Thoracic aorta (tissue), 2 donors: ENCODE results near the gene TRIM40. TPM values are rescaled to one million over a fixed set of nuclear protein-coding genes. Genes with fewer than 3 reads are reported as not detected.

ENCODE experiments used
- ATAC-seq: fragments of 150-250 bp; one replicate; pipeline ENCODE4 v1.8.0; 2017; ENCODE audit warnings: low read depth; ENCODE audit not compliant: insufficient number of reproducible peaks, low FRiP score
- DNase-seq: peaks from one replicate; pipeline ENCODE4 v3.0.0-alpha.2; 2020; ENCODE audit warnings: low spot score
- H3K27ac ChIP-seq, 2 donors: fragments of 200-600 bp; sonication (generic); 1 replicate in 1 of 2; 2 replicates in 1 of 2; pipeline ENCODE4 v1.5.1; 2016; ENCODE audit warnings: mild to moderate bottlenecking in 2 of 2, moderate library complexity in 2 of 2
- H3K27me3 ChIP-seq: fragments of 200-600 bp; sonication (generic); replicated peaks from 2 replicates; pipeline ENCODE4 v1.6.0; 2016; ENCODE audit warnings: mild to moderate bottlenecking; ENCODE audit not compliant: insufficient read depth
- H3K36me3 ChIP-seq: fragments of 200-600 bp; sonication (generic); one replicate; pipeline ENCODE4 v1.5.1; 2016
- H3K4me1 ChIP-seq, 2 donors: fragments of 200-600 bp; sonication (generic); 1 replicate in 1 of 2; 2 replicates in 1 of 2; pipeline versions ENCODE4 v1.5.1 to v1.6.0; 2016; ENCODE audit warnings: low read depth in 2 of 2, mild to moderate bottlenecking in 1 of 2; ENCODE audit not compliant: control insufficient read depth in 1 of 2
- H3K4me3 ChIP-seq: fragments of 200-600 bp; sonication (generic); 2 replicates; pipeline ENCODE4 v1.5.1; 2016; ENCODE audit warnings: mild to moderate bottlenecking
- H3K9me3 ChIP-seq: fragments of 200-600 bp; sonication (generic); 2 replicates; pipeline ENCODE4 v1.5.1; 2016
- CTCF ChIP-seq: fragments of 200-600 bp; sonication (generic); IDR thresholded peaks from one replicate; pipeline ENCODE4 v1.5.1; 2019; ENCODE audit warnings: antibody characterized with exemption
- total RNA-seq, 2 donors: library from RNA; depleted of rRNA; stranded (reverse); fragments of >200 nt; gene quantifications; one replicate each; pipeline versions ENCODE4 v1.1.0 to v1.2.3, GENCODE V29; 2016

TRIM40 gene
- total RNA-seq, 2 donors from 2014 or later: not detected

DNA sequence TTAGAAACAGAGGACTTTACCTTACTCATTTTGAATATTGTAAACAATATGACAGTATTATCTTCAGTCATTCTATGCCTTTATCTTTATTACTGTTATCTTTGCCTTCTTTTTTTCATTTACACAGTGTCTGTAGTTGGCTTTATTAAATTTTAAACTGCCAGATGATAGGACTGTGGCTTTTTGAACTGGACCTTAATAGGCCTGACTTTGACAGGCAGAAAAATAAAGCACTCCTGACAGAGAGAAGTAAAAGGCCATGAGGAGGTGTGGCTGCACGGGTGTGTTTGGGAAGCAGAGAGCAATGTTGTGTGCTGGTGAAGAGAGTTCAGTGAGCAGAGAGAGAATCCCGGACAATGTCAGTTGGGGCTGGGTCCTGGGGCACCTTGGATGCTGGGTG lies 7.8 kb downstream of the TRIM40 start:
- ATAC-seq: no peak
- no peak for DNase-seq
- H3K4me3 ChIP-seq: no peak overlapping the region
- no peaks in the 10 kb centered on the region for H3K36me3 ChIP-seq
- H3K27ac ChIP-seq: no peak overlapping the region
- no peak for TF ChIP-seq CTCF
- no peaks in the 10 kb centered on the region for H3K9me3 ChIP-seq
- H3K27me3 ChIP-seq: no peaks in the 10 kb centered on the region
- H3K4me1 ChIP-seq: no peaks in the 10 kb centered on the region

- no peak for TF ChIP-seq CTCF
- Histone ChIP-seq H3K27ac (no peak overlapping the region), H3K27me3 (no peaks in the 10 kb centered on the region), H3K4me1 (no peaks in the 10 kb centered on the region), H3K9me3 (no peaks in the 10 kb centered on the region), H3K36me3 (no peaks in the 10 kb centered on the region), H3K4me3 (no peak overlapping the region)
- DNase-seq (no peak), ATAC-seq (no peak)
Observed at GRCh38 chr6:30144811-30145210, 8.9 kb downstream of the TRIM40 start.

- H3K4me1 ChIP-seq: no peaks in the 10 kb centered on the region
- no peaks in the 10 kb centered on the region for H3K36me3 ChIP-seq
- H3K4me3 ChIP-seq: no peak overlapping the region
- ATAC-seq: no peak
- no peak overlapping the region for H3K27ac ChIP-seq
- no peak for TF ChIP-seq CTCF
- no peak for DNase-seq
- H3K9me3 ChIP-seq: no peaks in the 10 kb centered on the region
- no peaks in the 10 kb centered on the region for H3K27me3 ChIP-seq
Observed at GRCh38 chr6:30145818-30146217, 9.9 kb downstream of the TRIM40 start.

DNA sequence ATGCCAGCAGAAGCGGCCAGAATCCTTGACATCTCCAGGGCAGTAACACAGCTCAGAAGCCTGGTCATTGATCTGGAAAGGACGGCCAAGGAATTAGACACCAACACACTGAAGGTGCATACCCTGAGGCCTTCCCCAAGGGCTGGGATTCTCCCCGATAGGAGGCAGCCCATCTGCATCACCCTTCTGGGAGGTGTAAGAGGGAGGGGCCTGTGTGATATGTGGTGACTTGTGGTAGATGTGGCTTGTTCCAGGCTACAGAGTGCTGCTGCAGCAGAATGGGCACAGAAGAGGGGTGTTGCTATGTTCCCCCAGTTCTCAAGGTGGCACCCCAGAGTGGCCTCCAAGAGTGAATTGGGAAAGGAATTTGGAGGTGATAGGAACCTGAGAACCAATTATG lies 11.2 kb downstream of the TRIM40 start:
- Histone ChIP-seq H3K27ac (no peak overlapping the region), H3K27me3 (no peaks in the 10 kb centered on the region), H3K4me3 (no peak overlapping the region), H3K9me3 (no peaks in the 10 kb centered on the region), H3K36me3 (no peaks in the 10 kb centered on the region), H3K4me1 (no peaks in the 10 kb centered on the region)
- DNase-seq (no peak), ATAC-seq (no peak)
- no peak for TF ChIP-seq CTCF

DNA sequence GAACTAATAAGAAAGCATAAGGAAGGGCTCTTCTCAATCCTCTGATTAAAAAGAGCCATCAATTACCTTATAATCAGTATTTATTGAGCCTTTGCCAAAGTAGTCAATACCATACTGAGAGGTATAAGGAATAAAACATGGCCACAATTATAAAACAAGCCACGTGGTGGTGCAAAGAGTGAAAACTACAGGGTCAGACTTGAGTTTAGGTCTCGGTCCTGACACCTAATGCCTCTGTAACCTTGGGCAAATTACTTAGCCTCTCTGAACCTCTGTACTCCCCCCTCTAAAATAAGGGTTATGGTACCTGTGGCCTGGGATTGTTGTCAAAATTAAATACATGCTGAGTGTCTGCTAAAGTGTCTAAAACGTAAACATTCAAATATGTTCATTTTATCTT lies 13.3 kb downstream of the TRIM40 start:
- no peak for ATAC-seq
- Histone ChIP-seq H3K36me3 (no peaks in the 10 kb centered on the region), H3K27ac (no peak overlapping the region), H3K4me1 (no peaks in the 10 kb centered on the region), H3K9me3 (no peaks in the 10 kb centered on the region), H3K27me3 (no peaks in the 10 kb centered on the region), H3K4me3 (no peak overlapping the region)
- no peak for TF ChIP-seq CTCF
- no peak for DNase-seq
